GM12865 (cell line): ENCODE measurements around the gene ATP5F1E.

ENCODE experiments used
- DNase-seq: peaks from one replicate; pipeline ENCODE4 v3.0.0; 2010; ENCODE audit warnings: low read depth
- H3K4me3 ChIP-seq: 2 replicates; pipeline ENCODE4 v1.5.1; 2011; ENCODE audit warnings: mild to moderate bottlenecking, low read depth, low read length, control low read depth
- CTCF ChIP-seq: IDR thresholded peaks from 2 replicates; pipeline ENCODE4 v1.5.1; 2011; ENCODE audit warnings: low read length, control low read depth, low read depth, inconsistent platforms; ENCODE audit not compliant: insufficient read depth; ENCODE audit errors: missing control alignments

The ATP5F1E gene

GRCh38 chr20:58995461-58996225 is 36.5 kb downstream of the ATP5F1E start:
- H3K4me3 ChIP-seq = no peak overlapping the region
- DNase-seq = no peak
- TF ChIP-seq CTCF = no peak

GRCh38 chr20:58994390-58995159 is 37.6 kb downstream of the ATP5F1E start:
- H3K4me3 ChIP-seq = no peak overlapping the region
- DNase-seq = no peak
- TF ChIP-seq CTCF = no peak

DNA sequence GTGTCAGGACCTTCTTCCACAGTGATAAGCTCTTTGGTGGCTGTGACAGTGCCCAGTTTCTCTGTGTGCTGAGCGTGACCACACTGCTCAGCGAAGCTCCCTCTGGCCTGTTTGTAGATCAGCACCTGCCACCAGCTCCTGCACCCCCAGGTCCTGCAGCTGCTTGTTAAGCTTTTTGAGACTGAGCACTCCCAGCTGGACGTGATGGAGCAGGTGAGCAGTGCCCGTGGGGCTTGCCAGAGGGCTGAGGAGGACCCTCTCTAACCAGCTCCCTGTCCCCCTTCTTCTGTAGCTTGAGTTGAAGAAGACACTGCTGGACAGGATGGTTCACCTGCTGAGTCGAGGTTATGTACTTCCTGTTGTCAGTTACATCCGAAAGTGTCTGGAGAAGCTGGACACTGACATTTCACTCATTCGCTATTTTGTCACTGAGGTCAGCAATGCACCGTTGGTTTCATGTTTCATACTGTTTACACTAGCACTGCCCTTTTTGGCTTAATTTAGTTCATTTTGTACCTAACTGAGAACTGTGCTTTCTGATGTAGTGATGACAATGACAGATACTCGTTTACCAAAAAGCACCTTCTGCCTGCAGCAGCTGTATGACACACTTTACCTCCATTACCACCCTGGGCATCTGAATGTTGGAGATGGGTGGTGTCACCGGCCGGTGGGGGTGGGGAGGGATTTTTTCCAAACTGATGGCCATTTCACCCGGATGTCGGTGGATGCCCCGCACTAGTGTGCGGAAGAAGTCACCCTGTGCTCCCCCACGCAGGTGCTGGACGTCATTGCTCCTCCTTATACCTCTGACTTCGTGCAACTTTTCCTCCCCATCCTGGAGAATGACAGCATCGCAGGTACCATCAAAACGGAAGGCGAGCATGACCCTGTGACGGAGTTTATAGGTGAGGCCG is 38.5 kb downstream of the ATP5F1E start:
- peak; percentile 58 for DNase-seq
- no peak overlapping the region for H3K4me3 ChIP-seq
- no peak for TF ChIP-seq CTCF

- no peak for TF ChIP-seq CTCF
- DNase-seq = no peak
- H3K4me3 ChIP-seq = no peak overlapping the region
Observed at GRCh38 chr20:58992911-58993310, 39.2 kb downstream of the ATP5F1E start.

DNA sequence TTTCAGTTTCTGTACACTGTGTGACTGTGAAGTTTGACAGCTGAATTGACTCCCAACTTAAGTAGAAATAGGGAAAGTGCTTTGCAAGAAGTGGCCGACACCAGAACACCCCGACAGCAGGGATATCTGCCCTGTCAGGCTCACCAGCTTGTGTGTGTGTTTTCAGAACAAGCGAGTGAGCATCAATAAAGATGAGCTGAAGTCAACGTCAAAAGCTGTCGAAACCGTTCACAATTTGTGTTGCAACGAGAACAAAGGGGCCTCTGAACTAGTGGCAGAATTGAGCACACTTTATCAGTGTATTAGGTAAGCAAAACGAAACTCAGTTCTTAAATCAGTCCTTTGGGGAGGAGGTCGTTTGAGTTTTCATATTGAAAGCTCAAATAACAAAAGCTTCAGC is 40.4 kb downstream of the ATP5F1E start:
- TF ChIP-seq CTCF = no peak
- no peak for DNase-seq
- H3K4me3 ChIP-seq = no peak overlapping the region

DNA sequence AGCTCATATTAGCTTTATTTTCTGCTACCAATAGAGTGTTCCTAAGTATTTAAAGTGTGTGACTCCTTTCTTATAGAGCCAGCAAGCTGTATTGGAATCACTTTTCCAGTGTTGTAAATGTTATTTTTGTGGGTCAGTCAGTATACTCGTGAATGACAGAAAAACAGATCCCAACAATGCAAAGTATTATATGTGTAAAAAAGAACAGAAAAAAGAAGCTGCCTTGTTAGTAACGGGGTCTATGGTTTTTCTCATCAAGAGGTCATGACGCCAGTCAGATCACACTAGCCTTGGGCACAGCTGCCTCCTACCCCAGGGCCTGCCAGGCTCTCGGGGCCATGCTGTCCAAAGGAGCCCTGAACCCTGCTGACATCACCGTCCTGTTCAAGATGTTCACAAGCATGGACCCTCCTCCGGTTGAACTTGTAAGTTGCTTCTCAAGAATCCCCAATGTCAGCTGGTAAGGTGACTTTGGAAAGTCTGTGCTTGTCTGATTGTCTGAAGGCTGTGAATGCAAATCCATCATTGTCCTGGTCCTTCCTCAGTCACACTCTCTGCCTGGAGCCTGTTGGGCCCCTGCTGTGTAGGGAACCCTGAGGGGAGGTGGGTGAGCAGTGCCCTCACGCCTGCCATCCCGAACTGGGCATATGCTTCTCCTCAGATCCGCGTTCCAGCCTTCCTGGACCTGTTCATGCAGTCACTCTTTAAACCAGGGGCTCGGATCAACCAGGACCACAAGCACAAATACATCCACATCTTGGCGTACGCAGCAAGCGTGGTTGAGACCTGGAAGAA is 41.3 kb downstream of the ATP5F1E start:
- no peak overlapping the region for H3K4me3 ChIP-seq
- DNase-seq = no peak
- TF ChIP-seq CTCF = no peak
